Measurements from ENCODE around the gene DTX3.

Gene DTX3

DNA sequence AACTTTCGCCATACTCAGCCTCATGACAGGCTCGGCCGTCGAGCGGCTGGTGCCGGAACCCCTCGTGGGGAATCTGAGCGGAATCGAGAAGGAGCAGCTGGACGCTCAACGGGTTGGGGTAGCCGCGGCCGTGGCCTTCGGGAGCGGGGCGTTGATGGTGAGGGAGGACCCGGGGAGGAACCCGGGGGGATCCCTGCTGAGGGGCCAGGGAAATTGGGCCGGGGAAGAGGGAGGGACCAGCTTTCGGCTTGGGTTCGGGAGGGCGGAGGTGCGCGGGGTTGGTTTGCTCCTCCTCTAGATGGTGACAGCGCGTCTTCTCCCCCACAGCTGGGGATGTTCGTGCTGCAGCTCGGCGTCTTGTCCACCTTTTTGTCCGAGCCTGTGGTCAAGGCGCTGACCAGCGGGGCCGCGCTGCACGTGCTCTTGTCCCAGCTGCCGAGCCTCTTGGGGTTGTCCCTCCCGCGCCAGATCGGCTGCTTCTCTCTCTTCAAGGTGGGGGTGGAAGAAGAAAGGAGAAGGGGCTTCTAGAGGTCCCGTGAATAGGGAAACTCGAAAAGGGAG lies 16.4 kb downstream of the DTX3 start:
- H3K9me3 ChIP-seq (ENCODE audit: control insufficient read depth, low read length) = no peaks in the 10 kb centered on the region
- H3K27ac ChIP-seq (ENCODE audit: low read depth, low read length, severe bottlenecking) = no peak overlapping the region
- 3% methylated on average over 33 to 34 of the region's 42 CpGs for WGBS, 2 experiments (ENCODE audit: insufficient coverage in 2 of 2)
- peaks cover 13% of the 10 kb centered on the region for H3K36me3 ChIP-seq (ENCODE audit: control insufficient read depth, insufficient read depth, low read length)
- H3K4me1 ChIP-seq (ENCODE audit: control insufficient read depth, insufficient read depth, low read length, poor library complexity, severe bottlenecking) = no peaks in the 10 kb centered on the region
- peak overlapping the region; percentile 5 for H3K4me3 ChIP-seq (ENCODE audit: extremely low read depth, insufficient read depth, low read length, poor library complexity, severe bottlenecking)

DNA sequence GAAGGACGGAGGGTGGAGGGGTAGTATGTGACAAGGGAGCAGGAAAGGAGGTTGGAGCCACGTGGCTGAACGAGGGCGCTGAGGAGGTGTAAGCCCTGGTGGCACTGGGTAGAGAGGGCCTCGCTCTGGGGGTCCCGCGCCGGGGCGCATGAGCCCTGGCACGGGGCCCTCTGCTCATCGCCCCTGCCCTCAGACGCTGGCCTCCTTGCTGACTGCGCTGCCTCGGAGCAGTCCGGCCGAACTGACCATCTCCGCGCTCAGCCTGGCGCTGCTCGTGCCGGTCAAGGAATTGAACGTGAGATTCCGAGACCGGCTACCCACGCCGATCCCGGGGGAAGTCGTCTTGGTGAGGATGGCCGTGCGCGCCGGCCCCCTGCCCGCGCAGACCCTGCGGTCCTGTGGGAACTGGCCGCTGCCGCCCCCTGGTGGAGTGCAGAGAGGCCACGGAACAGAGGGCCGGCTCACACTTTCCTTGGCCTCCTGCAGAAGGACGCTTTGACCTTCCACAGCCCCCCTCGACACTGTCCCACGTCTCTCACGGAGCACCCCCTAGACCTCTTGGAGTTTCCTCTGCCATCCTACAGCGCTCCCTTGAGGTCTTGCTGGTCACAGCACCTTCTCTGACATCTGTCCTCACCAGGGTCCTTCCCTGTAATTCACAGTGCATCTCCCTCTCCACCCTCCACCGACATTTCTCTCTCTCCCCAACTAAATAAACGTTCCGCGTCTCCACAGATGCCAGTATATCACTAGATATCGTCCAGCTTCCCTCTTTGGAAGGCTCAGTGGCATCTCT lies 17.1 kb downstream of the DTX3 start:
- 3 to 5% methylated on average over 24 to 47 of the region's 49 CpGs for WGBS, 2 experiments (ENCODE audit: insufficient coverage in 2 of 2)
- Histone ChIP-seq H3K4me3 (ENCODE audit: extremely low read depth, insufficient read depth, low read length, poor library complexity, severe bottlenecking) (peak overlapping the region; percentile 8), H3K9me3 (ENCODE audit: control insufficient read depth, low read length) (no peaks in the 10 kb centered on the region), H3K27ac (ENCODE audit: low read depth, low read length, severe bottlenecking) (no peak overlapping the region), H3K36me3 (ENCODE audit: control insufficient read depth, insufficient read depth, low read length) (peaks cover 7% of the 10 kb centered on the region), H3K4me1 (ENCODE audit: control insufficient read depth, insufficient read depth, low read length, poor library complexity, severe bottlenecking) (no peaks in the 10 kb centered on the region)

DNA sequence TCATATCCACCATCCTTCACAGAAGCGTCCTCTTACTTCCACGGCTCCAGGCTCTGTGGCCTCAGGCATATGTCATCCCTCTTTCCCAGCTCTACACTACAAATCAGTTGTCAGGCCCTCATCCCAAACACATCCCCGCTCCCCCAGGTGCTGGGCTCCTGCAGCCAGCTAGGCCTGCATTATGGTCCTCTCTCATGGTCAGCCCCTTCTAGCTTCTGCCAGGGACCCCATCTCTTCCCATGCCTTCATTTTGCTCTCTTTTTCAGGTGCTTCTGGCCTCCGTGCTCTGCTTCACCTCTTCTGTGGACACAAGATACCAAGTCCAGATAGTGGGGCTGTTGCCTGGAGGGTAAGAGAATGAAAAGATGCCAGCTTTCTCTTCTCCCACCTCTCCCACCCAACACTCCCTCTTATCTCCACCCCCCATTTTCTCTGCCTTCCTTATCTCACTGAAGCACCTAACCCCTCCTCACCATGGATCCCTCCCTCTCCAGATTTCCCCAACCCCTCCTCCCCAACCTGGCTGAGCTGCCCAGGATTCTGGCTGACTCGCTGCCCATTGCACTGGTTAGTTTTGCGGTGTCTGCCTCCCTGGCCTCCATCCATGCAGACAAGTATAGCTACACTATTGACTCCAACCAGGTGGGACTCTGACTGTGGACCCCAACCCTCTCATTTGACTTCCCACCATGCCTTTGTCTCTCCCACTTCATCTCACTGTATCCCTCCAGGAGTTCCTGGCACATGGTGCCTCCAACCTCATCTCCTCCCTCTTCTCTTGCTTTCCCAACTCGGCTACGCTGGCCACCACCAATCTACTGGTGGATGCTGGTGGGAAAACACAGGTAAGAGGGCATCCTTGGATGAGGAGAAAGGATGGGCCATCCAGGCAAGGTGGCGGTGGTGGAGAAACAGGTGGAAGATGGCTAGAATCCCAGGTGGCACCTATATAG lies 17.9 kb downstream of the DTX3 start:
- no peaks in the 10 kb centered on the region for H3K9me3 ChIP-seq (ENCODE audit: control insufficient read depth, low read length)
- H3K36me3 ChIP-seq (ENCODE audit: control insufficient read depth, insufficient read depth, low read length) = peaks cover under 1% of the 10 kb centered on the region
- 81 to 90% methylated on average over 6 to 7 of the region's 9 CpGs for WGBS, 2 experiments (ENCODE audit: insufficient coverage in 2 of 2)
- H3K4me3 ChIP-seq (ENCODE audit: extremely low read depth, insufficient read depth, low read length, poor library complexity, severe bottlenecking) = no peak overlapping the region
- H3K27ac ChIP-seq (ENCODE audit: low read depth, low read length, severe bottlenecking) = no peak overlapping the region
- no peaks in the 10 kb centered on the region for H3K4me1 ChIP-seq (ENCODE audit: control insufficient read depth, insufficient read depth, low read length, poor library complexity, severe bottlenecking)

GRCh38 chr12:57623385-57623784 lies 18.8 kb downstream of the DTX3 start:
- no peaks in the 10 kb centered on the region for H3K9me3 ChIP-seq (ENCODE audit: control insufficient read depth, low read length)
- no peak overlapping the region for H3K4me3 ChIP-seq (ENCODE audit: extremely low read depth, insufficient read depth, low read length, poor library complexity, severe bottlenecking)
- H3K4me1 ChIP-seq (ENCODE audit: control insufficient read depth, insufficient read depth, low read length, poor library complexity, severe bottlenecking) = no peaks in the 10 kb centered on the region
- no peaks in the 10 kb centered on the region for H3K36me3 ChIP-seq (ENCODE audit: control insufficient read depth, insufficient read depth, low read length)
- 75 to 83% methylated on average over 1 to 2 of the region's 2 CpGs for WGBS, 2 experiments (ENCODE audit: insufficient coverage in 2 of 2)
- H3K27ac ChIP-seq (ENCODE audit: low read depth, low read length, severe bottlenecking) = no peak overlapping the region

DNA sequence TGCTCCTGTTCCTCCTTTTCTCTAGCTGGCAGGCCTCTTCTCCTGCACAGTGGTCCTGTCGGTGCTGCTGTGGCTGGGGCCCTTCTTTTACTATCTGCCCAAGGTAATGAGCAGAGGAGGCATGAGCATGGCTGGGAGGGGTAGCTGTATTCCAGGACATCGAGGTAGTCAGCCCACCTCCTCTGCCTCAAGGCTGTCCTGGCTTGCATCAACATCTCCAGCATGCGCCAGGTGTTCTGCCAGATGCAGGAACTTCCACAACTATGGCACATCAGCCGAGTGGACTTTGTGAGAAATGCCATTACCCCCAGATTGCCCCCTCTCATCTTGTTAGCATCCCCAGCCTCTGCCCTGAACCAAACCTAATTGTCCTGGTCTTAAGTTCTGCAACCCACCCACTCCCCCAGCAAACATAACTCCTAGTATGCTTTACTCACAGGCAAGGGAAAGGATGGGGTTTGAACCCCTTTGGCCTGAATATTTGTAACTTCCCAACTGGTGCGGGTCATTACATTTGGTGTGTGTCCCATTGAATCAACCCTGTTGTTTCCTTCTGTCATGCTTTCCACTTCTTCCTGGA lies 19.3 kb downstream of the DTX3 start:
- Histone ChIP-seq H3K4me1 (ENCODE audit: control insufficient read depth, insufficient read depth, low read length, poor library complexity, severe bottlenecking) (no peaks in the 10 kb centered on the region), H3K36me3 (ENCODE audit: control insufficient read depth, insufficient read depth, low read length) (no peaks in the 10 kb centered on the region), H3K27ac (ENCODE audit: low read depth, low read length, severe bottlenecking) (no peak overlapping the region), H3K4me3 (ENCODE audit: extremely low read depth, insufficient read depth, low read length, poor library complexity, severe bottlenecking) (no peak overlapping the region), H3K9me3 (ENCODE audit: control insufficient read depth, low read length) (no peaks in the 10 kb centered on the region)
- 69 to 85% methylated on average over 4 to 5 of the region's 5 CpGs for WGBS, 2 experiments (ENCODE audit: insufficient coverage in 2 of 2)

GRCh38 chr12:57624441-57625220 lies 20.0 kb downstream of the DTX3 start:
- Histone ChIP-seq H3K36me3 (ENCODE audit: control insufficient read depth, insufficient read depth, low read length) (no peaks in the 10 kb centered on the region), H3K9me3 (ENCODE audit: control insufficient read depth, low read length) (no peaks in the 10 kb centered on the region), H3K4me3 (ENCODE audit: extremely low read depth, insufficient read depth, low read length, poor library complexity, severe bottlenecking) (no peak overlapping the region), H3K4me1 (ENCODE audit: control insufficient read depth, insufficient read depth, low read length, poor library complexity, severe bottlenecking) (no peaks in the 10 kb centered on the region), H3K27ac (ENCODE audit: low read depth, low read length, severe bottlenecking) (no peak overlapping the region)
- 88 to 89% methylated on average over 3 to 6 of the region's 8 CpGs for WGBS, 2 experiments (ENCODE audit: insufficient coverage in 2 of 2)

DNA sequence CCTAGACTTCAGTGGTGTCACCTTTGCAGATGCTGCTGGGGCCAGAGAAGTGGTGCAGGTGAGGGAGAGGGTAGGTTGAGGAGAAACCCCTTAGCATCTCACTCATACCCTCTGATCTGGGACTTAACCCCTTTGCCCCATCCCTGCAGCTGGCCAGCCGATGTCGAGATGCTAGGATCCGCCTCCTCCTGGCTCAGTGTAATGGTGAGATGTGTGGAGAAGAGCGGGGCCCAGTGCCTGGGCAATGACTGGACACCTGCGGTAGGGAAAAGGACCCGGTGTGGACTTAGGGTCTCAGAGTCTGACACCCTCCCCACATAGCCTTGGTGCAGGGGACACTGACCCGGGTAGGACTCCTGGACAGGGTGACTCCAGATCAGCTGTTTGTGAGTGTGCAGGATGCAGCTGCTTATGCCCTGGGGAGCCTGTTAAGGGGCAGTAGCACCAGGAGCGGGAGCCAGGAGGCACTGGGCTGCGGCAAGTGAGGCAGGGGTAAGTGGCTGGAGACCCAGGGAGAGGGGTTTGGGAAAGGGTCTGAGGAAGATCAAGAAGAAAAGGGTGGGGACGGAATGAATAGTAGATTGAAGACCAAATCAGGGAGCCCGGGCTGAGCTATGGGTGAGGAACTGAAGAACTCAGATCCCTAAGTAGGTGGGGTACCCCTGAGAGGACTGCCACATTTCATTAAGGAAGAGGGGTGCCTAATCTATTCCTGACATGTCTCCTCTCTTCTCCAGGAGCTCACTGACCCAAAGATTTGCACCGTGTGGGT lies 20.8 kb downstream of the DTX3 start:
- H3K27ac ChIP-seq (ENCODE audit: low read depth, low read length, severe bottlenecking) = no peak overlapping the region
- no peak overlapping the region for H3K4me3 ChIP-seq (ENCODE audit: extremely low read depth, insufficient read depth, low read length, poor library complexity, severe bottlenecking)
- H3K9me3 ChIP-seq (ENCODE audit: control insufficient read depth, low read length) = no peaks in the 10 kb centered on the region
- no peaks in the 10 kb centered on the region for H3K4me1 ChIP-seq (ENCODE audit: control insufficient read depth, insufficient read depth, low read length, poor library complexity, severe bottlenecking)
- no peaks in the 10 kb centered on the region for H3K36me3 ChIP-seq (ENCODE audit: control insufficient read depth, insufficient read depth, low read length)
- 85 to 87% methylated on average over 5 to 8 of the region's 12 CpGs for WGBS, 2 experiments (ENCODE audit: insufficient coverage in 2 of 2)

- WGBS, 2 experiments (ENCODE audit: insufficient coverage in 2 of 2) = 91 to 92% methylated on average over 10 to 12 of the region's 13 CpGs
Observed at GRCh38 chr12:57626111-57626920, 21.7 kb downstream of the DTX3 start.

DNA sequence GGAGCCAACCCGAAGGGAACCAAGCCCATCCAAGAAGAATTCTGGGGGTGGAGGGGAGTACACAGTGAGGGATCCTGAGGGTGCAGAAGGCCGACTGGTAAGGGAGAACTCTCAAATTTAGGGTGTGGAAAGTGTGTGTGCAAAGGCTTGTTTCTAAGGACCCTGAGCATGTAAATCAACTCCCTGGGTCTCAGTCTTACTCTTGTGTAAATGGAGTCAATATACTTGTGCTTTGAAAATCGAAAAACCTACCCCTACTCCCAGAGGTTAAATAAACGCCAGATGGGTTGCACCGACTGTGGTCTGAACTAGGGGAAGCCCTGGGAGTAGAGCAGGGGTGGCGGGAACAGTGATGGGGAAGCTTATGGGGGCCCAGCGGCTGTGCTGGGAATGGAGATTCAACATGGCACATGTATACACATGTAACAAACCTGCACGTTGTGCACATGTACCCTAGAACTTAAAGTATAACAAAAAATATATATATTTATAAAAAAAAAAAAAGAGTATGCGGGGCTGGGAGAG lies 22.4 kb downstream of the DTX3 start:
- Histone ChIP-seq H3K4me3 (ENCODE audit: extremely low read depth, insufficient read depth, low read length, poor library complexity, severe bottlenecking) (no peak overlapping the region), H3K27ac (ENCODE audit: low read depth, low read length, severe bottlenecking) (no peak overlapping the region), H3K36me3 (ENCODE audit: control insufficient read depth, insufficient read depth, low read length) (no peaks in the 10 kb centered on the region), H3K9me3 (ENCODE audit: control insufficient read depth, low read length) (no peaks in the 10 kb centered on the region), H3K4me1 (ENCODE audit: control insufficient read depth, insufficient read depth, low read length, poor library complexity, severe bottlenecking) (peaks cover 5% of the 10 kb centered on the region)
- WGBS, 2 experiments (ENCODE audit: insufficient coverage in 2 of 2) = 69 to 77% methylated on average over 2 to 3 of the region's 9 CpGs

More at GRCh38 chr12:57626111-57626920, 21.7 kb downstream of the DTX3 start:
- Histone ChIP-seq H3K9me3 (ENCODE audit: control insufficient read depth, low read length) (no peaks in the 10 kb centered on the region), H3K36me3 (ENCODE audit: control insufficient read depth, insufficient read depth, low read length) (no peaks in the 10 kb centered on the region), H3K4me3 (ENCODE audit: extremely low read depth, insufficient read depth, low read length, poor library complexity, severe bottlenecking) (no peak overlapping the region), H3K4me1 (ENCODE audit: control insufficient read depth, insufficient read depth, low read length, poor library complexity, severe bottlenecking) (no peaks in the 10 kb centered on the region), H3K27ac (ENCODE audit: low read depth, low read length, severe bottlenecking) (no peak overlapping the region)

Data from mesodermal cell (in vitro differentiated cells).